SK-N-SH (cell line): ENCODE measurements around the gene PRKD3.

ENCODE experiments used
- IRF3 ChIP-seq: fragments of 150-350 bp; IDR thresholded peaks from 2 replicates; pipeline ENCODE4 v1.6.1; 2016; ENCODE audit warnings: mild to moderate bottlenecking, low read depth, low read length
- PBX3 ChIP-seq: IDR thresholded peaks from 2 replicates; pipeline ENCODE4; 2012
- POLR2AphosphoS5 ChIP-seq: IDR thresholded peaks from 2 replicates; pipeline ENCODE4 v1.6.1; 2012; ENCODE audit warnings: low read depth, low read length
- SIN3A ChIP-seq: IDR thresholded peaks from 2 replicates; pipeline ENCODE4 v1.6.1; 2012; ENCODE audit warnings: low read depth, mild to moderate bottlenecking, low read length, moderate library complexity, borderline replicate concordance
- TEAD4 ChIP-seq: IDR thresholded peaks from 2 replicates; pipeline ENCODE4 v1.4.0; 2012; ENCODE audit warnings: mild to moderate bottlenecking, borderline replicate concordance; ENCODE audit not compliant: insufficient read depth
- TF ChIP-seq, protein P1 (sequence below): fragments of 200-600 bp; sonication (generic); IDR thresholded peaks from 2 replicates; pipeline ENCODE4 v1.6.1; 2017; ENCODE audit warnings: antibody characterized with exemption, mild to moderate bottlenecking, moderate library complexity

DNA sequence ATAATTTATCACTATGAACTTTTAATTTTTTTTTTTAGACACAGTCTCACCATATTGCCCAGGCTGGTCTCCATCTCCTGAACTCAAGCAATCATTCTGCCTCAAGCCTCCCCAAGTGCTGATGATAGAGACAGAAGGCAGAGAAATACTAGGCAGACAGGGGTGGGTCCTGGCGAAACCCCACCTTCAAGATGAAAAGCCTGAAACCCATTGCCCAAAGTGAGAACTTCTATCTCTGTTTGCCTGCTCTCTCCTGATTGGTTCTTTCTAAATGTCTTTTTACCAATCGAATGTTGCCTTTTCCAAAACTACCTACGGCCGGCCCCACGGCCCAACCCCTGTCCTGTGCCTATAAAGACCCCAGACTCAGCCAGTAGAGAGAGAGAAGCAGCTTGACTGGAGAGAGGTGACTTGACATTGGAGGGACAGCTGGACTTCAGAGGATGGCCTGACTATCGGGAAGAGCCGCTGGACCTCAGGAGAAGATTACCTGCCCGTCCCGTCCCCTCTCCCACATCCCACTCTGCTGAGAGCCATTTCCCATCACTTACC lies 21.9 kb downstream of the PRKD3 start:
- no peak for TF ChIP-seq TEAD4
- no peak for TF ChIP-seq IRF3
- no peak for TF ChIP-seq POLR2AphosphoS5
- TF ChIP-seq SIN3A: no peak
- TF ChIP-seq PBX3: no peak
- TF ChIP-seq, protein P1, sequence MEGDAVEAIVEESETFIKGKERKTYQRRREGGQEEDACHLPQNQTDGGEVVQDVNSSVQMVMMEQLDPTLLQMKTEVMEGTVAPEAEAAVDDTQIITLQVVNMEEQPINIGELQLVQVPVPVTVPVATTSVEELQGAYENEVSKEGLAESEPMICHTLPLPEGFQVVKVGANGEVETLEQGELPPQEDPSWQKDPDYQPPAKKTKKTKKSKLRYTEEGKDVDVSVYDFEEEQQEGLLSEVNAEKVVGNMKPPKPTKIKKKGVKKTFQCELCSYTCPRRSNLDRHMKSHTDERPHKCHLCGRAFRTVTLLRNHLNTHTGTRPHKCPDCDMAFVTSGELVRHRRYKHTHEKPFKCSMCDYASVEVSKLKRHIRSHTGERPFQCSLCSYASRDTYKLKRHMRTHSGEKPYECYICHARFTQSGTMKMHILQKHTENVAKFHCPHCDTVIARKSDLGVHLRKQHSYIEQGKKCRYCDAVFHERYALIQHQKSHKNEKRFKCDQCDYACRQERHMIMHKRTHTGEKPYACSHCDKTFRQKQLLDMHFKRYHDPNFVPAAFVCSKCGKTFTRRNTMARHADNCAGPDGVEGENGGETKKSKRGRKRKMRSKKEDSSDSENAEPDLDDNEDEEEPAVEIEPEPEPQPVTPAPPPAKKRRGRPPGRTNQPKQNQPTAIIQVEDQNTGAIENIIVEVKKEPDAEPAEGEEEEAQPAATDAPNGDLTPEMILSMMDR: no peak
